Measurements from ENCODE around the gene NUP93.

The NUP93 gene

DNA sequence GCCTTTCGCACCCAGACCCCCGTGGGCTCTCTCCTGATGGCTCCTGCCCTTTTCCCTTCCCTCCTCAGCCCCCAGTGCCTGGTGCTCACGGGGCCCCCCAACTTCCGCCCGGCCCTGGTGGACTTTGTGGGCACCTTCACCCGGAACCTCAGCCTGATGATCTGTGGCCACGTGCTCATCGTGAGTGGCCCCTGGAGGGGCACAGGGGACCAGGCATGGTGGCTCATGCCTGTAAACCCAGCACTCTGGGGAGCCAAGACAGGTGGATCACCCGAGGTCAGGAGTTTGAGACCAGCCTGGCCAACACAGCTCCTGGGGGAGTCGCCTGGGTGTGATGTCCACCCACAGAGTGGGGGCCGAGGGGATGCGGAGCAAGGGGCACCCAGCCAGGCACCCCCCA, 156.4 kb downstream of the NUP93 start:
- no peak for TF ChIP-seq EZH2phosphoT487 (IDR thresholded peaks at IDR 0.05; ENCODE audit: borderline replicate concordance)
- TF ChIP-seq, protein P1, sequence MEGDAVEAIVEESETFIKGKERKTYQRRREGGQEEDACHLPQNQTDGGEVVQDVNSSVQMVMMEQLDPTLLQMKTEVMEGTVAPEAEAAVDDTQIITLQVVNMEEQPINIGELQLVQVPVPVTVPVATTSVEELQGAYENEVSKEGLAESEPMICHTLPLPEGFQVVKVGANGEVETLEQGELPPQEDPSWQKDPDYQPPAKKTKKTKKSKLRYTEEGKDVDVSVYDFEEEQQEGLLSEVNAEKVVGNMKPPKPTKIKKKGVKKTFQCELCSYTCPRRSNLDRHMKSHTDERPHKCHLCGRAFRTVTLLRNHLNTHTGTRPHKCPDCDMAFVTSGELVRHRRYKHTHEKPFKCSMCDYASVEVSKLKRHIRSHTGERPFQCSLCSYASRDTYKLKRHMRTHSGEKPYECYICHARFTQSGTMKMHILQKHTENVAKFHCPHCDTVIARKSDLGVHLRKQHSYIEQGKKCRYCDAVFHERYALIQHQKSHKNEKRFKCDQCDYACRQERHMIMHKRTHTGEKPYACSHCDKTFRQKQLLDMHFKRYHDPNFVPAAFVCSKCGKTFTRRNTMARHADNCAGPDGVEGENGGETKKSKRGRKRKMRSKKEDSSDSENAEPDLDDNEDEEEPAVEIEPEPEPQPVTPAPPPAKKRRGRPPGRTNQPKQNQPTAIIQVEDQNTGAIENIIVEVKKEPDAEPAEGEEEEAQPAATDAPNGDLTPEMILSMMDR (conservative IDR thresholded peaks at IDR 0.05; ENCODE audit: low read length), result no peak
- Histone ChIP-seq H3K4me2 (ENCODE audit: low read depth, low read length, poor library complexity, severe bottlenecking) (no peak overlapping the region), H4K20me1 (ENCODE audit: insufficient read depth, low read length, poor library complexity, severe bottlenecking) (no peaks in the 10 kb centered on the region), H3F3A (ENCODE audit: low read depth) (no peaks in the 10 kb centered on the region), H2AFZ (ENCODE audit: low read length) (no peak overlapping the region), H3K79me2 (ENCODE audit: insufficient read depth, low read length) (no peaks in the 10 kb centered on the region), H3K27me3 (ENCODE audit: insufficient read depth, low read length, poor library complexity, severe bottlenecking) (no peaks in the 10 kb centered on the region), H3K9me2 (replicated peaks; ENCODE audit: low read depth, low read length) (no peaks in the 10 kb centered on the region), H3K4me1 (ENCODE audit: insufficient read depth, low read length, poor library complexity, severe bottlenecking) (no peaks in the 10 kb centered on the region), H3K4me3 (ENCODE audit: low read length, poor library complexity, severe bottlenecking) (no peak overlapping the region), H3K36me3 (ENCODE audit: insufficient read depth, low read length) (no peaks in the 10 kb centered on the region), H3K9ac (ENCODE audit: low read depth, low read length, poor library complexity, severe bottlenecking) (no peak overlapping the region), H3K9me3 (ENCODE audit: insufficient read depth, low read depth, low read length) (no peaks in the 10 kb centered on the region)

DNA sequence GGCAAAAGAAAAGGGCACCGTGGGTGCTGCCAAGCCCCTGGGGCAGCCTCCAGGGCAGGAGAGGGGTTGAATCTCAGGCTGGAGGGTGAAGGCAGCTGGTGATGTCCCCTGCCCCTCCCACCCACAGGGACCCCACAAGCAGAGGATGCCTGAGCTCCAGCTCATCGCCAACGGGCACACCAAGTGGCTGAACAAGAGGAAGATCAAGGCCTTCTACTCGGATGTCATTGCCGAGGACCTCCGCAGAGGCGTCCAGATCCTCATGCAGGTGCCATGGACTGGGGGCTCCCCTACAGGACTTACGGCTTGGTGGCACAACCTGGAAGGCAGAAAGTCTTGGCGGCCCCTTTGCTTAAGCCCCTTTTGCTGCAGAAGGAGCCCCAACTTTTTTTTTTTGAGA, 156.9 kb downstream of the NUP93 start:
- Histone ChIP-seq H3F3A (ENCODE audit: low read depth) (no peaks in the 10 kb centered on the region), H3K36me3 (ENCODE audit: insufficient read depth, low read length) (no peaks in the 10 kb centered on the region), H3K4me3 (ENCODE audit: low read length, poor library complexity, severe bottlenecking) (no peak overlapping the region), H3K9me2 (replicated peaks; ENCODE audit: low read depth, low read length) (no peaks in the 10 kb centered on the region), H3K79me2 (ENCODE audit: insufficient read depth, low read length) (no peaks in the 10 kb centered on the region), H3K27me3 (ENCODE audit: insufficient read depth, low read length, poor library complexity, severe bottlenecking) (no peaks in the 10 kb centered on the region), H3K4me2 (ENCODE audit: low read depth, low read length, poor library complexity, severe bottlenecking) (no peak overlapping the region), H4K20me1 (ENCODE audit: insufficient read depth, low read length, poor library complexity, severe bottlenecking) (no peaks in the 10 kb centered on the region), H3K4me1 (ENCODE audit: insufficient read depth, low read length, poor library complexity, severe bottlenecking) (no peaks in the 10 kb centered on the region), H3K9me3 (ENCODE audit: insufficient read depth, low read depth, low read length) (no peaks in the 10 kb centered on the region), H2AFZ (ENCODE audit: low read length) (no peak overlapping the region), H3K9ac (ENCODE audit: low read depth, low read length, poor library complexity, severe bottlenecking) (no peak overlapping the region)
- TF ChIP-seq EZH2phosphoT487 (IDR thresholded peaks at IDR 0.05; ENCODE audit: borderline replicate concordance), result no peak
- TF ChIP-seq, protein P1 (conservative IDR thresholded peaks at IDR 0.05; ENCODE audit: low read length), result no peak

DNA sequence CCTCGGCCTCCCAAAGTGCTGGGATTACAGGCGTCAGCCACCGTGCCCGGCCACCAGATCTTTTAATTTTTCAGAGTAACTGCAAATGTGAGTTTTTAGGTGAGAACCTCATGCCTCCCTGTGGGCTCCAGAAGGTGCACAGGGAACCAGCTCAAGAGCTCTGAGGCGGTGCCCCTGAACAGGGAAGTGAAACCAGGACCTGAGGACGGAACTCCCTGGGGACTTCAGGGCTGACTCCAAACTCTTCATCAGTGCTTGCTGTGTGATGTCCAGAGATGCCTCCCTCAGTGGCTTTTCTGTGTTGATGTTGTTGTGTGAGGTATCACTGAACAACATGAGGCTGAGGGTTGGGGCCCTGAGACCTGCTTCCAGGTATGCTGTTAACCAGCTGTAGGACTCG, 158.9 kb downstream of the NUP93 start:
- Histone ChIP-seq H3F3A (ENCODE audit: low read depth) (no peaks in the 10 kb centered on the region), H3K4me1 (ENCODE audit: insufficient read depth, low read length, poor library complexity, severe bottlenecking) (no peaks in the 10 kb centered on the region), H3K36me3 (ENCODE audit: insufficient read depth, low read length) (no peaks in the 10 kb centered on the region), H3K4me3 (ENCODE audit: low read length, poor library complexity, severe bottlenecking) (no peak overlapping the region), H3K9ac (ENCODE audit: low read depth, low read length, poor library complexity, severe bottlenecking) (no peak overlapping the region), H3K4me2 (ENCODE audit: low read depth, low read length, poor library complexity, severe bottlenecking) (no peak overlapping the region), H4K20me1 (ENCODE audit: insufficient read depth, low read length, poor library complexity, severe bottlenecking) (no peaks in the 10 kb centered on the region), H3K27me3 (ENCODE audit: insufficient read depth, low read length, poor library complexity, severe bottlenecking) (no peaks in the 10 kb centered on the region), H3K9me2 (replicated peaks; ENCODE audit: low read depth, low read length) (no peaks in the 10 kb centered on the region), H3K9me3 (ENCODE audit: insufficient read depth, low read depth, low read length) (no peaks in the 10 kb centered on the region), H2AFZ (ENCODE audit: low read length) (no peak overlapping the region), H3K79me2 (ENCODE audit: insufficient read depth, low read length) (no peaks in the 10 kb centered on the region)
- no peak for TF ChIP-seq EZH2phosphoT487 (IDR thresholded peaks at IDR 0.05; ENCODE audit: borderline replicate concordance)
- TF ChIP-seq, protein P1 (conservative IDR thresholded peaks at IDR 0.05; ENCODE audit: low read length), result no peak

All from Loucy (cell line).